Measurements from ENCODE around the gene C3orf33. TPM values are rescaled to one million over a fixed set of nuclear protein-coding genes. Genes with fewer than 3 reads are reported as not detected.

Gene C3orf33
- total and polyA plus RNA-seq, 9 of the 15 experiments (the other 6 are each of a cell fraction or from before 2014, with no cell fraction given), result 4.1 to 10.2 (median 6.0) TPM

- no peak for TF ChIP-seq ZNF324 (CRISPR knock-in tag; IDR thresholded peaks at IDR 0.05)
- no peak for TF ChIP-seq ZNF263 (CRISPR knock-in tag; IDR thresholded peaks at IDR 0.05; ENCODE audit: borderline replicate concordance)
- TF ChIP-seq ASH1L (IDR thresholded peaks at IDR 0.05; ENCODE audit: borderline replicate concordance, low read depth, partially characterized antibody), result no peak
- TF ChIP-seq KLF10 (CRISPR knock-in tag; IDR thresholded peaks at IDR 0.05), result no peak
- no peak for TF ChIP-seq HNRNPH1 (optimal IDR thresholded peaks at IDR 0.05; ENCODE audit: low read depth, low read length)
- TF ChIP-seq PPARD (CRISPR knock-in tag; IDR thresholded peaks at IDR 0.05), result no peak
- TF ChIP-seq MXD1 (CRISPR knock-in tag; IDR thresholded peaks at IDR 0.05; ENCODE audit: borderline replicate concordance, poor library complexity, severe bottlenecking), result no peak
- no peak for TF ChIP-seq TEAD2 (tag; IDR thresholded peaks at IDR 0.05)
- TF ChIP-seq, protein P1, sequence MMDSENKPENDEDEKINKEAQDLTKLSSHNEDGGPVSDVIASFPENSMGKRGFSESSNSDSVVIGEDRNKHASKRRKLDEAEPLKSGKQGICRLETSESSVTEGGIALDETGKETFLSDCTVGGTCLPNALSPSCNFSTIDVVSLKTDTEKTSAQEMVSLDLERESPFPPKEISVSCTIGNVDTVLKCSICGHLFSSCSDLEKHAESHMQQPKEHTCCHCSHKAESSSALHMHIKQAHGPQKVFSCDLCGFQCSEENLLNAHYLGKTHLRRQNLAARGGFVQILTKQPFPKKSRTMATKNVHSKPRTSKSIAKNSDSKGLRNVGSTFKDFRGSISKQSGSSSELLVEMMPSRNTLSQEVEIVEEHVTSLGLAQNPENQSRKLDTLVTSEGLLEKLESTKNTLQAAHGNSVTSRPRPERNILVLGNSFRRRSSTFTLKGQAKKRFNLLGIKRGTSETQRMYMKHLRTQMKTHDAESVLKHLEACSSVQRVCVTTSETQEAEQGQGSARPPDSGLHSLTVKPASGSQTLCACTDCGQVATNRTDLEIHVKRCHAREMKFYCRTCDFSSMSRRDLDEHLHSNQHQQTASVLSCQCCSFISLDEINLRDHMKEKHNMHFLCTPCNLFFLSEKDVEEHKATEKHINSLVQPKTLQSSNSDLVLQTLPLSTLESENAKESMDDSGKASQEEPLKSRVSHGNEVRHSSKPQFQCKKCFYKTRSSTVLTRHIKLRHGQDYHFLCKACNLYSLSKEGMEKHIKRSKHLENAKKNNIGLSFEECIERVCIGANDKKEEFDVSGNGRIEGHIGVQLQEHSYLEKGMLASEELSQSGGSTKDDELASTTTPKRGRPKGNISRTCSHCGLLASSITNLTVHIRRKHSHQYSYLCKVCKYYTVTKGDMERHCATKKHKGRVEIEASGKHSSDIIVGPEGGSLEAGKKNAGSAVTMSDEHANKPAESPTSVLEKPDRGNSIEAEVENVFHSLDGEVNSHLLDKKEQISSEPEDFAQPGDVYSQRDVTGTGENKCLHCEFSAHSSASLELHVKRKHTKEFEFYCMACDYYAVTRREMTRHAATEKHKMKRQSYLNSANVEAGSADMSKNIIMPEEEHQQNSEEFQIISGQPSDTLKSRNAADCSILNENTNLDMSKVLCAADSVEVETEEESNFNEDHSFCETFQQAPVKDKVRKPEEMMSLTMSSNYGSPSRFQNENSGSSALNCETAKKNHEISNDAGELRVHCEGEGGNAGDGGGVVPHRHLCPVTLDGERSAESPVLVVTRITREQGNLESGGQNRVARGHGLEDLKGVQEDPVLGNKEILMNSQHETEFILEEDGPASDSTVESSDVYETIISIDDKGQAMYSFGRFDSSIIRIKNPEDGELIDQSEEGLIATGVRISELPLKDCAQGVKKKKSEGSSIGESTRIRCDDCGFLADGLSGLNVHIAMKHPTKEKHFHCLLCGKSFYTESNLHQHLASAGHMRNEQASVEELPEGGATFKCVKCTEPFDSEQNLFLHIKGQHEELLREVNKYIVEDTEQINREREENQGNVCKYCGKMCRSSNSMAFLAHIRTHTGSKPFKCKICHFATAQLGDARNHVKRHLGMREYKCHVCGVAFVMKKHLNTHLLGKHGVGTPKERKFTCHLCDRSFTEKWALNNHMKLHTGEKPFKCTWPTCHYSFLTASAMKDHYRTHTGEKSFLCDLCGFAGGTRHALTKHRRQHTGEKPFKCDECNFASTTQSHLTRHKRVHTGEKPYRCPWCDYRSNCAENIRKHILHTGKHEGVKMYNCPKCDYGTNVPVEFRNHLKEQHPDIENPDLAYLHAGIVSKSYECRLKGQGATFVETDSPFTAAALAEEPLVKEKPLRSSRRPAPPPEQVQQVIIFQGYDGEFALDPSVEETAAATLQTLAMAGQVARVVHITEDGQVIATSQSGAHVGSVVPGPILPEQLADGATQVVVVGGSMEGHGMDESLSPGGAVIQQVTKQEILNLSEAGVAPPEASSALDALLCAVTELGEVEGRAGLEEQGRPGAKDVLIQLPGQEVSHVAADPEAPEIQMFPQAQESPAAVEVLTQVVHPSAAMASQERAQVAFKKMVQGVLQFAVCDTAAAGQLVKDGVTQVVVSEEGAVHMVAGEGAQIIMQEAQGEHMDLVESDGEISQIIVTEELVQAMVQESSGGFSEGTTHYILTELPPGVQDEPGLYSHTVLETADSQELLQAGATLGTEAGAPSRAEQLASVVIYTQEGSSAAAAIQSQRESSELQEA (IDR thresholded peaks at IDR 0.05; ENCODE audit: low read depth), result no peak
- no peak for TF ChIP-seq SP2 (IDR thresholded peaks at IDR 0.05; ENCODE audit: extremely low read depth, low read depth, low read length, poor library complexity, severe bottlenecking)
- TF ChIP-seq THAP7 (CRISPR knock-in tag; IDR thresholded peaks at IDR 0.05), result no peak
- no peak; a peak in 1 of 4 replicates for TF ChIP-seq NRF1 (conservative IDR thresholded peaks at IDR 0.05 in 1 of 2, IDR thresholded peaks at IDR 0.05 in 1 of 2)
- TF ChIP-seq NR2F6 (CRISPR knock-in tag; IDR thresholded peaks at IDR 0.05), result no peak
- no peak; the same call in 1 of the 2 replicates for TF ChIP-seq SP1 (CRISPR knock-in tag; IDR thresholded peaks at IDR 0.05)
- TF ChIP-seq SMARCB1 (IDR thresholded peaks at IDR 0.05; ENCODE audit: insufficient read length, low read depth), result no peak
- TF ChIP-seq PTBP1 (IDR thresholded peaks at IDR 0.05; ENCODE audit: low read depth, low read length), result no peak
- TF ChIP-seq FOXJ3 (CRISPR knock-in tag; IDR thresholded peaks at IDR 0.05), result no peak
- TF ChIP-seq ZNF699 (CRISPR knock-in tag; IDR thresholded peaks at IDR 0.05; ENCODE audit: insufficient replicate concordance), result no peak
Measured at GRCh38 chr3:155805802-155806618, at the start of gene C3orf33 (continued).
